Urothelium cell line (cell line): ENCODE data around the gene FGF5.
"Not testable (repeated sequence)": the region's sequence is repeated elsewhere in the genome, so short reads cannot be mapped to it uniquely, and the experiment has no call there.

Experiments
- DNase-seq: peaks from one replicate; pipeline ENCODE4 v3.0.0; 2011; ENCODE audit warnings: low spot score, mixed read lengths
- FAIRE-seq: peaks from 2 replicates; lab custom pipeline; 2011; peaks lifted over from hg19 to GRCh38; lab: Jason Lieb, UNC

The FGF5 gene, protein sequence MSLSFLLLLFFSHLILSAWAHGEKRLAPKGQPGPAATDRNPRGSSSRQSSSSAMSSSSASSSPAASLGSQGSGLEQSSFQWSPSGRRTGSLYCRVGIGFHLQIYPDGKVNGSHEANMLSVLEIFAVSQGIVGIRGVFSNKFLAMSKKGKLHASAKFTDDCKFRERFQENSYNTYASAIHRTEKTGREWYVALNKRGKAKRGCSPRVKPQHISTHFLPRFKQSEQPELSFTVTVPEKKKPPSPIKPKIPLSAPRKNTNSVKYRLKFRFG

DNA sequence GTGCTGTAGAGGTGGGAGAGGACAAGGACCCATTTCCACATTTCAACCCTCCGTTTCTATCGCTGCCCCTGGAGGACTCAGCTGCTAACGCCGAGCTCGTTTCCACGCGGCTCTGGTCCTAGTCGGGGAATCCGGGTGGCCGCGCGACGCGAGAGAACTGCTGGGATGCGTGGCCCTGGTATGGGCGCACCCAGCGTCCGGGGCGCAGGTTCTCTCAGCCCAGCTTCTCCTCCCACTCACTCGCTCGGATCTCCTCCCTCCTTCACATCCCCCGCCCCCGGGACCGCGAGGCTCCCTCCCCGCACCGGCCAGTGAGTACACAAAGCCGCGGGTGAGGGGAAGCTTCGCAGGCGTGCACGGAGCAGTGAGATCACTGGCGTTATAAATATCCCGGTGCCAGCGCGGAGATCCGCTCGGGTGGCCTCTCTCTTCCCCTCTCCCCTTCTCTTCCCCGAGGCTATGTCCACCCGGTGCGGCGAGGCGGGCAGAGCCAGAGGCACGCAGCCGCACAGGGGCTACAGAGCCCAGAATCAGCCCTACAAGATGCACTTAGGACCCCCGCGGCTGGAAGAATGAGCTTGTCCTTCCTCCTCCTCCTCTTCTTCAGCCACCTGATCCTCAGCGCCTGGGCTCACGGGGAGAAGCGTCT, at the start of gene FGF5:
Gene FGF5 (plus strand): TSS at position 412 of the 649 bp plus-strand sequence. CDS start 161 bp downstream, at position 573.
- peak; percentile 84 for DNase-seq
- no peak for FAIRE-seq

DNA sequence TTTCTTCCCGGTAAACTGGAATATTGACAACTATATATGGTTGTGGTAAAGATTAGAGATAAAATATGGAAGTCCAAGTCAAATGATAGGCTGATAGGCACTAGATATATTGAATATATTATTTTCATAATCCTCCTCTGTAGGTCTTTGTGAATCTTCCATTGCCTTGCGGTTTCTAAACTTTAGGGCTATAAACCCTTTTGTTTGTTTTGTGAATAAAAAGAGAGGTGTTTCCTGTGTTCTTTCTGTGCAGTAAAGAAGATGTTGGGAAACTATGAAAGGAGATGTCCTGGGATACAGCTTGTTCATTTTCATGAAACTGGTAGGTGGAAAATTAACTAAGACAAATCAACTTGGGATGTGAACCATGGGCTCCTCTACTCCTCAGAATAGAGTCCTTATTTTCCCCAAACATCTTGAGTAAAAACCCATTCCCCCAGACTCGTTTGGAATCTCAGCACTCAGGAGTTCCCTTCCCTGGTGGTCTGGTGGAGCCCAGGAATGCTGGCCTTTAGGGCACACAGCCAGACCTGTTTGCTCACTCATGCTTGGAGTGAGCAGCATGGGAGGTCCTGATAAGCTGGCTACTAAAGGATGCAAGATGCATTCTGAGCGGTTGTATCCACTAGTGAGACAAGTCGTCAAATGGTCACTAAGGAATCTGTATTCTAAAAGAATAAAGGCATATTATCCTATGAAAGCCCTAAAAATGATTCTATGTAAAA, 47.0 kb upstream of the FGF5 start:
- DNase-seq (no peak), FAIRE-seq (no peak)

DNA sequence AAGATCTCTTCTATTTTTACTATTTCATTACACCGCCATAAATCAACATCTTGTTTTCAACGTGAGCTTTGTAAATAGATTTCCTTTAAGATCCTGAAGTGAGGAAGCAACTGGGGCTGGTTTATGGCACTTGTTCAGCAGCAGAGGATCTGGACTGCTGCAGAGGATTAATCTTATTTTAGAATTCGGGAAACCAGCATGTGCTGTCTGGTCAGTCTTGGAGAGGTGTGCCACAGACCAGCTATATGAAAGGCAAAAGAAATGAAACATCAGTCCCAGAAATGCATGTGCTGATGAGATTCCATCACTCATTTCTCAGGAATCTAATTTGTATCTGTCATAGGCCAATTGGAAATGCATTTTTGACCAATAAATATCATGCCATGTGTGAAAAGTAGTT, 45.8 kb upstream of the FGF5 start:
- FAIRE-seq (no peak), DNase-seq (no peak)

DNA sequence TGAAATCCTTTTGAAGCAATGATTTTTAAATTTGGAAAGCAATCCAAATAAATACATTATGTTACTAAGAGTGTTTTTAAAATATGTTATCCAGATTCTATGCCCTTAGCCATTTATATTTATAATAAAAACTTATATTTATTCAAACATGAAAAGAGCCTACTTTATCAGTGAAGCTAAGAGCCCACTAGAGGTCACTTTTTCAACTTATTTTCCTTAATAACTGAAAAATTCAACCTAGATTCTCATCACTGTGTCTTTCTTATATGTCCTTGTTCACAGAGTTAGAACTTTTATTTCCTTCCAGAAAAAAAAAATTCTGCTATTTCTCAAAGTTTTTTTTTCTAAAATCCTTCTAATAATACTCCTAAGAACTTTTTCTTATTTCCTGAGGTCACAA, 45.3 kb upstream of the FGF5 start:
- DNase-seq, result no peak
- FAIRE-seq, result no peak

DNA sequence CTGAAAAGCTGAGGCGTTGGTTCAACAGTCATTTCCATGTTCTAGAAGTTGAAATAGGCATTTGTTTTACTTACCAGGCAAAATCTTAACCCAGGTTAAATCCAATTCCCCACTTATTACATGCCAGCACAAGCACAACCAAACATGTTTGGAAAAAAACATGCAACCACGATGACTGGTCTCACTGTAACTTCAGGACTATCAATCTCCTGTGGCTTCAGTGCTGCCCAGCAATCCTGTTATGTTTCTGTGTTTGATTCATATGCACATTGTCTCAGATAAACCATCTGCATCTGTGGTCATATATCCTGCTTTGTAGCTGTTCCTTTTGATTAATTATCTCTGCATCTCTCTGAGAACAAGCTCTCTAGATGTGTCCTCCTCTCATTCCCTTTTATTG, 40.9 kb upstream of the FGF5 start:
- FAIRE-seq, result no peak
- DNase-seq, result no peak

DNA sequence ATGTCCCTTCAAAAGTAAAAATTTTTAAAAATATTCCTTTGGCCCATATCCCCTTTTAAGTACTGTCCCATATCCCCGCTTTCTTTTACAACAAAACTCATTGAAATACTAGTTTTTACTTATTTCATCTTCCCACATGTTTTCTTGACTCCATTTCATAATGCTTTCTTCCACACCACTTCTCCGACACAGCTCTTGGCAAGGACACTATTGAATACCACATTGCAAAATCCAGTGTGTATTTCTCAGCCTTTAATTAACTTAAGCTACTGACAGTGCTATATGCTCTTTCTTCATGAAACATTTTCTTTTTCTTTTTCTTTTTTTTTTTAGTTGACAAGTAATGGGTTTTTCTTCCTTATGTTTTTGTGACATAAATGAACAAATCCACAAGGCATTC, 40.4 kb upstream of the FGF5 start:
- no peak for DNase-seq
- FAIRE-seq, result no peak

DNA sequence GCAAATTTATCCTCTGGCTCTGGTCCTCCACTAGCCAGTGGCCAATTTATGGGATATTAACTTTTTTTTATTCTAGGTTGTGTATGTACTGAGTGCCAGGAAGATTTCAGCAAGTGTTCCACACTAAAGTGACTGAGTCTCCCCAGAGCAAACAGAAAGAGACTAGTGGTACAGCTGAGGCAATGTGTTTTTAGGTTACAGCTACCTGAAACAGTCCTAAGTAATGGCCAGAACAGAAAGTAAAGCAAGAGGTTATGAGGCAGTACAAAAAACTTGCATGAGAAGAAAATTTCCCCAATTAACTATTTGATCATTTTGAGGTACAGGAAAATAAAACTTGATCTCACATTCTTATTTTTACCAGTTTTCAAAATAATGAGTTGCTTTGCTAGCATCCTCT, 38.0 kb upstream of the FGF5 start:
- FAIRE-seq, result no peak

DNA sequence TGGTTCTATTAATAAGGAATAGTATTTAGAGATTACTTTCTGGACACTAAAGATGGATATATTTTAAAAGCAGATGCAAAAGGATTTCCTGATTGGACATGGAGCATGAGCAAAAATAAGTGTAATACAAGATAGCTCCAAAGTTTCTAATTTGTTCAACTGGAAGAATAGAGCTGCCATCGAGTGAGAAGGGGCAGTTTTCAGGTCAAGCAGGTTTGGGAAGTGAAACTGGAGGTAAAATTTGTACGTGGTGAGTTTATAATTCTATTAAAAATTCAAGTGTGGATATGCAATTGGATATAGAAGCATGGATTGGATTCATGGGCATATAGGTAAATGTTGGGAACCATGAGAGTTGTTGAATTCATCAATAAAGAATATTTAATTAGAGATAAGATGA, 37.3 kb upstream of the FGF5 start:
- FAIRE-seq, result no peak

More for the DNA sequence above, 38.0 kb upstream of the FGF5 start:
- no peak for DNase-seq

DNA sequence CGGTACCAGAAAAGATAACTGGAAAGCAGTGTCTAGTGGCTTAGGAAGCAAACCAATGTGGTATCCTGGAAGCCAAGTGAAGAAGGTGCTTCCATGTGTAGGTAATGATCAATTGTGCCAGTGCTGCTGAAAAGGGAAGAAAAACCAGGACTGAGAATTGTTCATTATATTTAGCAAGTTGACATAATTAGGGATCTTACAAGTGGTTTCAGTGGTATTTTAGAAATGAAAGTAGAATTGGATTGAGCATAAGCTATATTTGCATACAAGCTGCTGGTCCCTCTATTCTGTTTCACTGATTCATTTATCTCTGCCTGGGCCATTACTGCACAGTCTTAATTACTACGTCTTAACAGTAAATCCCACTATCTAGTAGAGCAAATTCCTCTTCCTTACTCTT, 36.9 kb upstream of the FGF5 start:
- DNase-seq, result no peak
- no peak for FAIRE-seq

More for the DNA sequence above, 37.3 kb upstream of the FGF5 start:
- no peak for DNase-seq

DNA sequence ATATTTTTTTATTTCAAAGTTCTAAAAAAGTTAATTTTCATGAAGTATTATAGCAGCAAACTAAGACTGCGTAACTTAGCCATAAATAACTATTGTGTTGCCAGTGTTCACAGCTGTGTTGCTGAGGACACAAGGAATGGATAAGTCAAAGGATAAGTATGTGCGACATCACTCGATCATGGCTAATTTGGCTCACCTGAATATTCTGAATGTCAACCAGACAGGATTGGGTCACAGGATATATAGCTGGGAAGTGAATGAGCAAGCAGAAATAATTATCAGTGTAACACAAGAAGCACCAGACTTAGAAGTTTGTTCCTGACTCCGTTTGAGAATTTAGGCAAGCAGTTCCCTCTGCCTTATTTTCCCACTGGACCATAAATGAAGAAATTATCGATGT, 35.3 kb upstream of the FGF5 start:
- FAIRE-seq (no peak), DNase-seq (no peak)

DNA sequence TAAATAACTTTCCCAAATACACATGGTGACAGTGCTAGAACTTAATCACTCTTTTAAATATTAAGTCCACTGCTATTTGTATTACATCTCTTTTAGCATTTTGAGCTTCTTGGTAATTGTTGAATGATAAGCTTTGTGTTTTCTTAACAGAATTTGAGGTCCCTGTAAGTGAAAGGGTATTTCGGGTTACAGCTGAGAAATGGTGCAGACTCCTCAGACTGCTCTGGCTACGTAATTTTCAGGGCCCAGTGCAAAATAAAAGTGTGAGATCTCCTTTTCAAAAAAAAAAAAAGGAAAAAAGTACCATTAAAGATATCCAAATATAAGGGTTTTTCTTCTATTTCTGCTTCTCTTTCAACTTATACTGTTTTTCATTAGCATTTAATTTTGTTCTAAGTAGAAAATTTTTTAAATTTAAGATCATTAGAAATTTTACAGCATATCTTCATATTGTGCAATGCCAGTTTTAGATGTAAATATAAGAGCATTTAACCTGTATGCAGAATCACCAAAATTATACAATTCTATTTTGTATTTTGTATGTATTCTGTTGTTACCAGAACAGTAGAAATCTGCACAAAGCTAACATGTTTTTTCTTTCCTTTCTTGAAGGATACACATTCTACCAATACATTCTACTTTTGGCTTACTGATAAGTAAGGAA, 33.6 kb upstream of the FGF5 start:
- FAIRE-seq (no peak), DNase-seq (no peak)

DNA sequence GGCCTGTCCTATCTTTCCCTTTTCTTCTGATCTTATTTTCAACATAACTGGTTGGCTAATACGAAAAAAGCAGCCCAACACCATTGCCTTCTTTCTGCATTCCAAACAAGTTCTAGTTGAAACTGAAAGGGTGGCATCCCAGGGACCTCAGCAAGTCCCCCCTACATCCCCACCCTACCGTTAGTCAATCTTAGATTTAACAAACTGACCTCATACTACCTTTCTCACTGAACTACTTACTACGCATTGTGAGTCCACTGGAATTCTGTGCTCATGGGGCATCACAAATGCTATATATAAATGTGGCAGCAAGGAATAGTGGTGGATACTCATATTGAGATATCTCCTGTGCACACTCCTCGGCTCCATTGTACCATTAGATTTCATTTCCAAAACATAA, 33.1 kb upstream of the FGF5 start:
- FAIRE-seq (no peak), DNase-seq (no peak)

DNA sequence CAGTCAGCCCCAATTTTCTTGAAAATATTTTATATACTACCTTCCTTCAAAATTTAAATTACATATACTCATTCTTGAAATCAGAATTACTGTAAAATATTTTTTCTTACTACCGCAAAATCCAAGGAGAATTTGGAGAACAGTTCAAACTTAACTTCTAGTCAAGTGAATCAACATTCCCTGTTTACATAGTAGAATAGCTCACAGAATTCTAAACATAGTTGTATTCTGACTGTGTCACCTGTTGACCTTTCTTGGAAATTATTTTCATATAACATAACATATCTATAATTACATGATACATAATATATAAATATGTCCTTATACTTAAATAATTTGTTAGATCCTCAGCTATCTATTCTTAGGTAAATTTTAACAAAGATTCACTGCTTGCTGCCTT, 31.0 kb upstream of the FGF5 start:
- DNase-seq (no peak), FAIRE-seq (no peak)

DNA sequence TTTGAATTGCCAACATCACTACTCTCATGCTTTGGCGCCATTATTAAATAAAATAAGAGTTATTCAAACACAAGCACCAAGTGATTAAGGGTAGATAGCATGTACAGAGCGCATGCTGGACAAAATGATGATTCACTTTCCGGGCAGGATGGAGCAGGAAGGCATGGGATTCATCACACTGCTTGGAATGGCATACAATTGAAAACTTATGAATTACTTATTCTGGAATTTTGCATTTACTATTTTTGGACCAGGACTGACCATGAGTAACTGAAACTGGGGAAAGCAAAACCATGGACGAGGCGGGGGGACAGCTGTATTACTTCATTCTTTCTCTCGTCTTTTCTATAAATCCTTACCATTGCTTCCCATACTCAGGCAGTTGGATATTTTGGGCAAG, 28.5 kb upstream of the FGF5 start:
- DNase-seq (peak; percentile 26), FAIRE-seq (no peak)

DNA sequence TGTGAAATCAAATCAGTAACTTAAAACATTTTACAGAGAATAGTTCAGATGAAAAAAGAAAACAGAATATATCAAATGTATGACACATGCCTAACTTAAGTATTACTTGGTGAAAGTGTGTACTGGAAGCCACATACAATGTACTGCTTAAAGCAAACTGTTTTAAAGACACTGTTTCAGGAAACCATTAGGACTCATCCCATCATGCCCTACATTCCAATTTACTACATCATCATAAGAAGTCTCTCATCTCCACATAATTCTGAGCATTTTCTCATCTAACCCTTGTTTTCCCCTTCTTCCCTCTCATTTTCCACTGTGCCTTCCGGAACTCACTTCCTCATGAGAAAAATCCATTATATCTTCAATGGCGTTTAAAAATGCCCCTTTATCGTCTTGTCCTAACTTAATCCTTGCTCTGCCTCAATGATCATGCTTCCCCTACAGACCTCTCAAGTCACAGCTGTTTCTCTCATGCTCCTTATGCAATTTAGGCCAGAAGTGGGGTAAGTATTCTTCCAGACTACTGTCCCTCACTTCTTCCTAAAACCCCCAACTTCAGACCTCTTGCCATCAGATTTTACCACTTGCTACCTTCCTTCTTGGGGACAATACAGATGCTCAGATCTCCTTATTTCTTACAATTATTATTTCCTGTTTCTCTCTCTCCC, 26.8 kb upstream of the FGF5 start:
- DNase-seq, result no peak
- no peak for FAIRE-seq

DNA sequence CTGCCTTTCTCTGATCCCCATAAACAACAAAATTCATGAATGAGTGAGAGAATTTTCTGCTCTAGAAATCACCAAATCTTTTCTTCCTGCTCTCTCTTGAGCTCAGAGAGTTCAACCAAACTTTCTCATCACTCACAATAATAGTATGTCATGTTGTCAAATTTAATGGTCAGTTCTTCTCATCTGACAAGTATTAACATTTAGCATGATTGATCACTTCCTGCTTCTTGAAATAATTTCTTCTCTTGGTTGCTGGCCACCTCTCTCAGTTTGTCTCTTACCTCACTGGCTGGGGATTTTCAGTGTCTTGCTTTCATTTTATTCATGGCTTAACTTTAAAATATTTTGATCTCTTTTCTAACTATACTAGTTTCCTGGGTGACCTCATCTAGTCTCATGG, 25.5 kb upstream of the FGF5 start:
- DNase-seq, result no peak
- no peak for FAIRE-seq

DNA sequence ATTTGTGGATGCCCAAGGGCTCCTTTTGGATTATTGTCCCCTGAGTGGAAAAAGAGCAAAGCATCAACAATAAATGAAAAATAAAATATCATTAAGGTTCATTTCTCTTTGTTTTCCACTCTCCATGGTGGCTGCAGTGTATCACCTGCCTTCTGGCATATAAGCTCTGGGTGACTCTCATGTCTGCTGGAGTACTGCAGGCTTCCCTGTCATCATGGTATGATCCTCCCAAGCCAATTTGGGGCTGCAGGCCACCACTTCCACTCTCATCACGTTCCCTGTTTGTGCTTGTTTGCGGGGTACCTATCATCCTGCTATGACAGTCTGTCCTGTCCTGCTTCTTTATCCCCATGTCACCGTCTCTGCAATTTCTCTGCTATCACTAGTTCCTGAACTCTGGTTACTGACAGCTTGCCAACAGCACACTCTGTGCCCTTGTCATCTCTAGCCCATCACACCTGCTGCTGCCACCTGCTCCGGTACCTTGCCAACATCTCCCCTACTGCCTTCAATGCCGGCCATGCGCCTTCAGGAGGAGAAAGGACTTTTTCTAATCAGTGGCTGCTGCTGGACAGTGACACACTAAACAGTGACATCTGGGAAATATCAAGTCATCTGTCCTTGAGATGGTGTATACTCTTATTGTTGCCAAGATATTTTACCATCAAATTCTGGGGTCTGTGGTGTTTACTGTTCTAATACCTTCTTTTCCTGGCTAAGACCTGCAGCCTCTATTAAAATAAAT, 23.0 kb upstream of the FGF5 start:
- DNase-seq, result no peak
- no peak for FAIRE-seq

DNA sequence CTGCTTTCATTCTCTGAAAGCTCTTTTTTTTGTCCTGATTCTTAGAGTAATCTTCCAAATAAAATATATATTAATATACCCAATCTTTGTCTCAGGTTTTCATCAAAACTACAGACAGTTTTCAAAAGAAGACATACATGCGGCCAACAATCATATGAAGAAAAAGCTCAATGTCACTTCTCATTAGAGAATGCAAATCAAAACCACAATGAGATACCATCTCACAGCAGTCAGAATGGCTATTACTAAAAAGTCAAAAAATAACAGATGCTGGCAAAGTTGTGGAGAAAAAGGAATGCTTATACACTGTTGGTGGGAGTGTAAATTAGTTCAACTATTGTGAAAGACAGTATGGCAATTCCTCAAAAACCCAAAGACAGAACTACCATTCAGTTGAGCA, 19.0 kb upstream of the FGF5 start:
- not testable (repeated sequence) for FAIRE-seq

DNA sequence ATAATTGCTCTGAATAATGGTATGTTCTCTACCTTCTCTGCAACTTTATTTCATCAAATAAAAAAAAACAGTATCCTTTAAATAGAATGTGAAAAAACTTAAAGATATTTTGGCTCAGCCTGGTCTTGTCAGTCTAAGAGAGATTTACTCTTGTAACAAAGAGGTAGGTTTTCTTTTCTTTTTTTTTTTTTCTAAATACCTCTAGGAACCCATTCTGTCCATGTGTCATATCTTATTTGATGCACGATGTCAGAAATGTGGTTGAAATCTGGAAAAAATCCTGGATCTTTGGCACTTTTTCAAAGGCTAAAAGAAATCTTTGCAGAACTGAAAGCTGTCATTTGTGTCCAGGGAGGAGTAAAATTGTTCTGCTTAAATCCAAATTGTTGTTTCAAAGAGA, 17.3 kb upstream of the FGF5 start:
- DNase-seq (no peak), FAIRE-seq (no peak)

More for the DNA sequence above, 19.0 kb upstream of the FGF5 start:
- not testable (repeated sequence) for DNase-seq

DNA sequence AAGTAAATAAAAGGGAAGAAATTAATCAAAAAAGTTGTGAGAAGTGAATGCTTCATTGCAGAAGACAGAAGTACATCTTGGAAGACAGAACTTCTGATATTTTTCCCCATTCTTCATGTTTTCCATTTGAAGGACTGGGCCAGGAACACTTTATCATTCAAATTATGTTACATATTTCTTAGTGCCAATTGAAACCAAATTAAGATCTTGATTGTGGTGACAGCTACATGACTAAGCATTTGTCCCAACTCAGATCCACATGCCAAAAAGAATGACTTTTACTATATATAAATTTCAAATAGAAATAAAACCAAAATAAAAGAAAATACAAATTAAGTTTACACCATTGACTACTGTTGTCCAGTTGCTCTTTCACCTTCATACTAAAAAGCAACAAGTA, 14.0 kb upstream of the FGF5 start:
- FAIRE-seq (no peak), DNase-seq (no peak)
